Hematopoietic multipotent progenitor cell treated with erythropoietin and hydrocortisone succinate and interleukin-3 and kit ligand, for 8 days (in vitro differentiated cells): Measurements from ENCODE around the gene MACROH2A2.
A peak's percentile ranks its signal among the peaks of the same experiment; 100 is the strongest.
"Not testable (repeated sequence)": the region's sequence is repeated elsewhere in the genome, so short reads cannot be mapped to it uniquely, and the experiment has no call there.

ENCODE experiments used
- DNase-seq: peaks from one replicate; pipeline ENCODE4 v3.0.0-alpha.2; 2015

Gene MACROH2A2

GRCh38 chr10:70052462-70053217 lies at the start of gene MACROH2A2:
TSS of gene MACROH2A2 (plus strand) at chr10:70052846. CDS start at chr10:70075659, 22,813 bp downstream.
- peak; percentile 27 for DNase-seq

- no peak for DNase-seq
Measured at GRCh38 chr10:70007116-70007820, 45.4 kb upstream of the MACROH2A2 start.

DNA sequence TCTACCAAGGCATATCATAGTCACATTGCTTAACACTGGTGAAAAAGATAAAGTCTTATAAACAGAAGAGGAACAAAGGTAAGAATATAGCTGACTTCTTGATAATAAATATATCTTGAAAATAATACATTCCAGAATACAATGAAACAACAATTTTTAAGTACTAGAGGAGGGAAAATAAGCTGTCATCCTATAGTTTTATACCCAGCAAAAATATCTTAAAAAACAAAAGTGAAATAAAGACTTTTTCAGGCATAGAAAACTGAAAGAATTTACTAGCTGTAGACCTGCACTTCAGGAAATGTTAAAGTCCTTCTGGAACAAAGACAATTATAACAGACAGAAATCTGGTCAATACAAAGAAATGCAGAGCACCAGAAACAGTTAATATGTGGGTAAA lies 21.4 kb upstream of the MACROH2A2 start:
- no peak for DNase-seq

GRCh38 chr10:70032667-70033289 lies 19.9 kb upstream of the MACROH2A2 start:
- no peak for DNase-seq

GRCh38 chr10:70034232-70034631 lies 18.4 kb upstream of the MACROH2A2 start:
- DNase-seq: no peak

GRCh38 chr10:70035531-70035930 lies 17.1 kb upstream of the MACROH2A2 start:
- DNase-seq: no peak

- DNase-seq: no peak
Measured at GRCh38 chr10:70038923-70039322, 13.7 kb upstream of the MACROH2A2 start.

GRCh38 chr10:70041016-70041415 lies 11.6 kb upstream of the MACROH2A2 start:
- DNase-seq: no peak

DNA sequence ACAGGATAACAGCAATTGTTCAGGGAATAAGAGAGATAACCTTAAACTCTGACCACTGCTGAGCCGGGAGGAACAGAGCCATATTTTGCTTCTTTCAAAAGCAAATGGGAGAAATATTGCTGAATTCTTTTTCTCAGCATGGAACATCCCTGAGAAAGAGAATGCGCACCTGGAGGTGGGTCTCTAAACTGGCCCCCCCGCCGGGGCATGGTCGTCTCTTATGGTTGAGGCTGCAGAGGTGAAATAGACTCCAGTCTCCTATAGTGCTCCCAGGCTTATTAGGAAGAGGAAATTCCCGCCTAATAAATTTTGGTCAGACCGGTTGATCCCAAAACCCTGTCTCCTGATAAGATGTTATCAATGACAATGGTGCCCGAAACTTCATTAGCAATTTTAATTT lies 10.9 kb upstream of the MACROH2A2 start:
- DNase-seq: not testable (repeated sequence)

DNA sequence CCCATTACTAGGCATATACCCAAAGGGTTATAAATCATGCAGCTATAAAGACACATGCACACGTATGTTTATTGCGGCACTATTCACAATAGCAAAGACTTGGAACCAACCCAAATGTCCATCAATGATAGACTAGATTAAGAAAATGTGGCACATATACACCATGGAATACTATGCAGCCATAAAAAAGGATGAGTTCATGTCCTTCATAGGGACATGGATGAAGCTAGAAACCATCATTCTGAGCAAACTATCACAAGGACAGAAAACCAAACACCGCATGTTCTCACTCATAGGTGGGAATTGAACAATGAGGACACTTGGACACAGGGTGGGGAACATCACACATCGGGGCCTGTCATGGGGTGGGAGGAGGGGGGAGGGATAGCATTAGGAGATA lies 5.6 kb upstream of the MACROH2A2 start:
- not testable (repeated sequence) for DNase-seq

DNA sequence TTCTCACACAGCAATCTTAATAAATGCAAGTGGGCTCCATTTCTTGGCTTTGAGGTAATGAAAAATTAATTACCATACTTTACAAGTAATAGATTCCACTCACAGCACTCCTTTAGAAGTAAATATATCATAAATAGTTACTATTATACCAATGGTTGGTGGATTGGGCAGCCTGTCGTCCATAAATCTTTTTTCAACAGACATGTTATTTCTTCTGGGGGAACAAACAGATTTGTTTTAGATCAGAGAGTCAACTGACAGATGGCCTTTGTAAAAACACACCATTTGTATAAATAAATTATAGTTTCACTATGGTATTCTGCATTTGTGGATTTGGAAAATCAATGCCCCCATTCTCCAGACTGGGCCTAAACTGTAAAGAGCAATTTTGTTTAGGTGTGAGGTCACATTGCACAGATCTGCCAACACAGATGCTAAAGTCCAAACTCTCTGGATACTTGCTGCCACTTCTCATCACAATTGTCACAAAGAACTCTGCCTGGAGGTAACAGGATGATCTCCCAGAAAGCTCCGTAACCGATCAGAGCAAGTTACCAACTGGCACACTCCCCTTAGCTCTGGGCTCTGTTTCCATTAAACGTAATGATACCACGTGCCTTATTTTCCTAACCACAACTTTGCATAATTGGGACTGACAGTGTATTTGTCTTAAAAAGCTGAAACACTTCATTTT lies 4.5 kb upstream of the MACROH2A2 start:
- DNase-seq: no peak

DNA sequence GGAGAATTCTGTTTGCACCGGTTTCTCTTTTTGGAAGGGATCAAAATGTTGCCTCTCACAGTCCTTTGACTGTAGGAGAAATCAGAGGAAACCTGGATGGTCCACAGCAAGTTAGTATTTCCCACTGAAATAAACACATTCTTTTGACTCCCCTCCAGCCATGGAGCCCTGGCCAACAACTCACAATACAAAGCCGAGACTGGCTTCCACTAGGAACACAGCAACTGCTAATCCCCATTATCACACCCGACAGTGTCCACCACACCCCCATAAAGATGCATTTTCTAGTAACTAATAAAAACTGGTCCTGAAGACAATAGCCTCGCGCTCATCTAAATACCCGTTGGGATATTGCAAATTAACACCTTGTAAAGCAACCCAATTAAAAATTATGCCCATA lies 798 bp upstream of the MACROH2A2 start:
- DNase-seq: no peak

DNA sequence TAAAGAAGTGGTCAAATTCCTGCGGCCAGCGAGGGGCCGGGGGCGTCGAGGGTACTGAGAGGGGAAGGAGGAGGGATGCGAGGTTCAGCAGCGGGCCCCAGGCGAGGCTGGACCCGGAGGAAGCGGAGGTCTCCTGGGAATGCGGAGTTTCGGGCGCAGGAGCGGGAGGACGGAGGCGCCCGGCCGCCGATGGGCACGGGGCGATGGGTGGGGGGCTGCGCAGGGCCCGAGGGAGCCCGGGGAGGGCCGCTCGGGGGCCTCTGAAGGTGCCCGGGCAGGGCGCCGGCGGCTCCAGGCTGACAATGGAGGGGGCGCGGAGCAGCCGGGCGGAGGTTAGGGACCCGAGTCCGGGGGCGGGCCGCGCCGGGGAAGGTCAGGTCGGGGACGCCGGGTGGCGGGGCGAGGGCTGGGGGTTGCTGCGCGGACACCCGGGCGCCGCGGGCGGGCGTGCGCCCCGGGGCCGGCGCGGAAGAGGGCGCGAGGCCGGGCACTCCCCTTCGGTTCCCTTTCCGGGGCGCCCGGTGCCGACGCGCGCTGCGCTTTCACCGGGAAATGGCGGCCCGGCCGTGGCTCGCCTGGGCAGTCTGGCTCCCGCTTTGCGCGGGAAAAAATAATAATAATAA lies 683 bp downstream of the MACROH2A2 start:
- no peak for DNase-seq

- DNase-seq: peak; percentile 7
Measured at GRCh38 chr10:70053841-70054288, 1.2 kb downstream of the MACROH2A2 start.

- DNase-seq: no peak
Measured at GRCh38 chr10:70054902-70055301, 2.3 kb downstream of the MACROH2A2 start.

DNA sequence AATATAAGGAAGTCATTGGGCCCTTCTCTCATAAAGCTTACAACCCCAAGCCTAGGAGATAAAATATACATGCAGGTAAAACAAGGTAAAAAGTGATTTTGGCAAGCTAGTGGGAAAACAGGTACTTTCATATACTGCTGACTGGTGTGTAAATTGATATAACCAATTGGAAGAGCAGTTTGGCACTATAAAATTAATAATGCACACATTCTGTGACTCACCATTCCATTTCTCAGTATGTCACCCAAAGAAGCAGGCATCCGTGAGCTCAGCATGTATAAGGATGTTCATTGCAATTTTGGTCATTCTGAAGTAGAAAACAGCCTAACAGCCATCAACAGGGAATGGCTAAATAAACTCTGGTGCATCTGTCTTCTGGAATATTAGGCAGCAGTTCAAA lies 2.9 kb downstream of the MACROH2A2 start:
- no peak for DNase-seq

DNA sequence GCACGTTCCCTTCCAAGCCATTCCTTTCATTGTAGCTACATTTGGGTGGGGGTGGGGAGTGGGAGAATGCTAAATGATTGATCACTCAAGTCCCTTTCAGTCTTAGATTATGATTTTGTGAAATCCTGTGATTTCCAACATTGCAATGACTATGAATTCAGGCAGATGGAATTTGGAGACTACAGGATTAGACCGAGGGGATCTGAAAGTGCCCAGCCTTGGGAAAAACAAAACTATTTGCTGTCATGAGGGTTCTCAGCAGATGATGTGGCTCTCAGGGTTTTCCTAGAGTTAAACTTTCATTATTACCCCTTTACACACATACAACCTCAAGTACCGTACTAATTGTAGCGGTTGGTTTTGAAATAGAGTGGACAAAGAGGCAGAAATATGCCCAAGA lies 4.7 kb downstream of the MACROH2A2 start:
- DNase-seq: no peak

GRCh38 chr10:70060389-70060788 lies 7.7 kb downstream of the MACROH2A2 start:
- DNase-seq: no peak

DNA sequence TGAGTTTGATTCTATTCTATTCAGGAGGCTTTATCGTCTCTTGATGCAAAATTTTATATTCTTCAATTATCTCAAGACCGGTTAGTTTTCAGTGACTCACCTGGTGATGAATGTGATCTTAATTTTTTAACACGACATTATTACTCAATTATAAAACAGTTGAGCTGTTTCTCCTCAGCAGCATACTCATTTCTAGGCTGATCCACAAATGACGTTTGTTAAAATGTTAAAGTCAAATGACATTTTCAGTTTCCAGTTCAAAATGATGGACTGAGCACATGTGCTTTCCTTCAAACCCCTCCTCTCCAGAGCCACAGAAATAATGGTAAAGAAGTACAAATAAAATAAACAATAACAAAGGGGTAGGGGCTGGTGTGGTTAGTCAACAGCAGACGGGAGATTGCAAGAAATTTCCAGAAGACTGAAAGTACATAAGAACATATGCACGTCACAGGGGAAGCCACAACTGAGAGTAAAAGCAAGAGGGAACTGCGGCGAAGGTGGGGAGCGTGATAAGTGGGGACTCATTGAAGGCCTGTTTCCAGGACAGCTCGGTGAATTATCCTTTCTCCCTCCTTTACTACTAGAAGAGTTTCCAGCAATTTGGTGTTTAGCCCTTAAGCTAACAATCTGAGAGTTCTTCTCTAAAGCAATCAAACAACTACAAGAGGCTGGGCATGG lies 10.9 kb downstream of the MACROH2A2 start:
- DNase-seq: no peak

- DNase-seq: no peak
Measured at GRCh38 chr10:70064486-70064885, 11.8 kb downstream of the MACROH2A2 start.

DNA sequence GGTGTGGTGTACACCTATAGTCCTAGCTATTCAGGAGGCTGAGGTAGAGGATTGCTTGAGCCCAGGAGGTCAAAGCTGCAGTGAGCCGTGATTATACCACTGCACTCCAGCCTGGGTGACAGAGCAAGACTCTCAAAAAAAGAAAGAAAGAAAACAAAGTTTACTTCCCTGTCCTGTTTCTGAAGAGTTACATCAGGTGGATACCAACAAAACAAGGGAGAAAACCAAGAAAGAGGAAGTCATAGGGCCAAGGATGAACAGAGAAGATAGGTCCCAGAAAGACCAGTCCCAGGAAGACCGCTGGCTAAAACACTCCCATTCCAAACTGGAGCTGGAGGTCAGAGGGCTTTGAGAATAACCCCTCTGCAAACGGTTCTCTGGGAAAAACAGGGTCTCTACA lies 13.5 kb downstream of the MACROH2A2 start:
- DNase-seq: no peak

DNA sequence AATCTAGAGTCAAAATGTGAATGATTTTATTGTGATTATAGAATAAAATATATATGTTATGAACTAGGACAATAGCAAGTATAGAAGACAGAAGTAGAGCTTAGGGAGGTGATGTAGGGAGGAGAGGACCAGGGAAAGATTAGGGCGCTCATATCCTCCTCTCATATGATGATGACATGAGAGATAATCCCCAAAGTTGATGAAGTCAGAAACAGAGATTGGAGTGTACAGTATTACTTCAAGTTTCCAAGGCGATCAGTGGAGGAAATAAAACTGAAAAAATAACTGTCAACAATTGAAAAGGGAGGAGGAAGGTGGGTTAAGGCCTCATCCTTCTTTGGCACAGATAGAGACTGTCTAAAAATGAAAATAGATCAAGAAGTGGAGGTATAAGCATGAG lies 14.9 kb downstream of the MACROH2A2 start:
- no peak for DNase-seq
